ENCODE results near the gene TRPM5. TPM values are rescaled to one million over a fixed set of nuclear protein-coding genes. Genes with fewer than 3 reads are reported as not detected.
"Not testable (repeated sequence)": the region's sequence is repeated elsewhere in the genome, so short reads cannot be mapped to it uniquely, and the experiment has no call there.

TRPM5 gene
- polyA plus RNA-seq, 1 donor (not counting 4 experiments of a cell fraction or from before 2014, with no cell fraction given), result not detected

- FAIRE-seq, result peak; percentile 43
- H3K4me2 ChIP-seq (ENCODE audit: control insufficient read depth, extremely low read depth, insufficient read depth, low read depth, low read length), result peak overlapping the region; percentile 59
- dilution Hi-C loops (cut with MboI; ENCODE audit: extremely low pct_ligation_motif_present, low sequenced_read_pairs), result no loop called here
These were observed 36.5 kb upstream of the TRPM5 start for GRCh38 chr11:2480874-2481220.

GRCh38 chr11:2480067-2480873, 36.0 kb upstream of the TRPM5 start:
- H3K4me1 ChIP-seq (ENCODE audit: control insufficient read depth, extremely low read depth, insufficient read depth, low read length); H3K9ac ChIP-seq (ENCODE audit: control insufficient read depth, extremely low read depth, insufficient read depth, low read length); H3K9me3 ChIP-seq (ENCODE audit: control insufficient read depth, low read depth, low read length); H2AFZ ChIP-seq (ENCODE audit: control insufficient read depth, low read length); H3K27me3 ChIP-seq (ENCODE audit: control insufficient read depth, extremely low read depth, insufficient read depth, low read length); H3K79me2 ChIP-seq (ENCODE audit: control insufficient read depth, insufficient read depth, low read length); FAIRE-seq; H3K9me1 ChIP-seq (ENCODE audit: control insufficient read depth, extremely low read depth, insufficient read depth, low read length); H3K27ac ChIP-seq (ENCODE audit: control insufficient read depth, insufficient read depth, low read length); H3K36me3 ChIP-seq (ENCODE audit: control insufficient read depth in 2 of 2, extremely low read depth in 1 of 2, insufficient read depth in 2 of 2, low read length in 2 of 2); DNase-seq (ENCODE audit: low read depth, low spot score); H4K20me1 ChIP-seq (ENCODE audit: control insufficient read depth, extremely low read depth, insufficient read depth, low read length); dilution Hi-C loops (cut with MboI; ENCODE audit: extremely low pct_ligation_motif_present, low sequenced_read_pairs): not testable (repeated sequence)
- Histone ChIP-seq H3K4me2 (ENCODE audit: control insufficient read depth, extremely low read depth, insufficient read depth, low read depth, low read length) (peak overlapping the region; percentile 59), H3K4me3 (ENCODE audit: control insufficient read depth in 2 of 3, extremely low read depth in 1 of 3, insufficient read depth in 2 of 3, low read depth in 1 of 3, low read length in 3 of 3) (peak overlapping the region in 2 of 3 experiments; percentile 0 to 39)

More at GRCh38 chr11:2480874-2481220, 36.5 kb upstream of the TRPM5 start:
- Histone ChIP-seq H3K4me1 (ENCODE audit: control insufficient read depth, extremely low read depth, insufficient read depth, low read length) (peaks cover 8% of the 10 kb centered on the region), H3K4me3 (ENCODE audit: control insufficient read depth in 2 of 3, extremely low read depth in 1 of 3, insufficient read depth in 2 of 3, low read depth in 1 of 3, low read length in 3 of 3) (peak overlapping the region in 2 of 3 experiments; percentile 0 to 39), H2AFZ (ENCODE audit: control insufficient read depth, low read length) (no peak overlapping the region), H3K9me3 (ENCODE audit: control insufficient read depth, low read depth, low read length) (no peaks in the 10 kb centered on the region), H3K9me1 (ENCODE audit: control insufficient read depth, extremely low read depth, insufficient read depth, low read length) (no peaks in the 10 kb centered on the region), H3K27me3 (ENCODE audit: control insufficient read depth, extremely low read depth, insufficient read depth, low read length) (peaks cover 7% of the 10 kb centered on the region), H3K27ac (ENCODE audit: control insufficient read depth, insufficient read depth, low read length) (no peak overlapping the region), H3K9ac (ENCODE audit: control insufficient read depth, extremely low read depth, insufficient read depth, low read length) (no peak overlapping the region), H4K20me1 (ENCODE audit: control insufficient read depth, extremely low read depth, insufficient read depth, low read length) (no peaks in the 10 kb centered on the region), H3K36me3 (ENCODE audit: control insufficient read depth in 2 of 2, extremely low read depth in 1 of 2, insufficient read depth in 2 of 2, low read length in 2 of 2) (no peaks in the 10 kb centered on the region), H3K79me2 (ENCODE audit: control insufficient read depth, insufficient read depth, low read length) (no peaks in the 10 kb centered on the region)
- no peak for DNase-seq (ENCODE audit: low read depth, low spot score)
- no peak for TF ChIP-seq CTCF (optimal IDR thresholded peaks at IDR 0.05 in 1 of 3, IDR thresholded peaks at IDR 0.05 in 1 of 3, conservative IDR thresholded peaks at IDR 0.05 in 1 of 3; ENCODE audit: extremely low read depth in 1 of 3, insufficient read depth in 2 of 3, low read length in 3 of 3)
- no peak for TF ChIP-seq EZH2 (IDR thresholded peaks at IDR 0.05; ENCODE audit: low read length)
